Epithelial cell of alveolus of lung (primary cell): ENCODE results near the gene CCL8. TPM values are rescaled to one million over a fixed set of nuclear protein-coding genes. Genes with fewer than 3 reads are reported as not detected.

ENCODE experiments used
- total RNA-seq: library from RNA; depleted of rRNA; stranded (reverse); fragments of >200 nt; gene quantifications from 2 replicates; pipeline ENCODE4 v1.2.1, GENCODE V29; 2015

Gene CCL8
- not detected in 2 replicates for total RNA-seq

DNA sequence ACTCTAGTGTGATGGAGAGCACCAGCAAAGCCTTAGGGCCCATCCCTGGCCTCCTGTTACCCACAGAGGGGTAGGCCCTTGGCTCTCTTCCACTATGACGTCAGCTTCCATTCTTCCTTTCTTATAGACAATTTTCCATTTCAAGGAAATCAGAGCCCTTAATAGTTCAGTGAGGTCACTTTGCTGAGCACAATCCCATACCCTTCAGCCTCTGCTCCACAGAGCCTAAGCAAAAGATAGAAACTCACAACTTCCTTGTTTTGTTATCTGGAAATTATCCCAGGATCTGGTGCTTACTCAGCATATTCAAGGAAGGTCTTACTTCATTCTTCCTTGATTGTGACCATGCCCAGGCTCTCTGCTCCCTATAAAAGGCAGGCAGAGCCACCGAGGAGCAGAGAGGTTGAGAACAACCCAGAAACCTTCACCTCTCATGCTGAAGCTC, at the start of gene CCL8:
TSS of gene CCL8 (plus strand) at position 397 of the 445 bp plus-strand sequence. CDS start 67 bp downstream, outside the sequence.

GRCh38 chr17:34269969-34270368, 49.3 kb upstream of the CCL8 start, which contains the start of gene CCL7:
TSS of gene CCL7 (plus strand) at chr17:34270221. CDS start at chr17:34270291, 70 bp downstream.

GRCh38 chr17:34285286-34285792, 33.9 kb upstream of the CCL8 start, which contains the start of gene CCL11:
TSS of gene CCL11 (plus strand) at chr17:34285742. CDS start at chr17:34285809, 67 bp downstream.

DNA sequence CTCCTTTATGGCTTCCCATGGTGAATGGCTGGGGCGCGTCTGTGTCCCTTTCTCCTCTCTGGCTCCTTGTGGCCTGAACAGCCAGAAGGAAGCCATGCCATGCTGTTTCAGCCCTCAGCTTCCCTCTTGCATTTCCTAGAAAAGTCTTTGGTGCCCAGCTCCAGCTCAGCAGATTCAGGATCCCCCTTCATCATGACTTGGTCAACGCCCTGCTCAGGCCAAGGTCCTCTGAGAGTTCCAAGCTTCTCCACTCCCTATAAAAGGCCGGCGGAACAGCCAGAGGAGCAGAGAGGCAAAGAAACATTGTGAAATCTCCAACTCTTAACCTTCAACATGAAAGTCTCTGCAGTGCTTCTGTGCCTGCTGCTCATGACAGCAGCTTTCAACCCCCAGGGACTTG, 37.0 kb downstream of the CCL8 start, which contains the start of gene CCL13:
TSS of gene CCL13 (plus strand) at position 287 of the 400 bp plus-strand sequence. CDS start at position 334, 47 bp downstream.

GRCh38 chr17:34363183-34363661, 44.0 kb downstream of the CCL8 start, which contains the start of gene CCL1:
TSS of gene CCL1 (minus strand) at chr17:34363233. CDS start at chr17:34363161, 72 bp downstream.

Other genes starting within 250 kb of the CCL8 start
- gene CCL2, start 64.2 kb upstream of the CCL8 start, total RNA-seq, result 8.6 and 324 TPM in 2 replicates
- gene CCL7, start 49.2 kb upstream of the CCL8 start, total RNA-seq, result 2.4 and 10.0 TPM in 2 replicates
- gene CCL11, start 33.7 kb upstream of the CCL8 start, total RNA-seq, result 0.13 TPM in 1 of 2 replicates, not detected in the other
- not detected in 2 replicates for gene CCL13, start 37.0 kb downstream of the CCL8 start, total RNA-seq
- not detected in 2 replicates for gene CCL1, start 43.8 kb downstream of the CCL8 start, total RNA-seq